GM12878 (cell line): ENCODE results near the gene DTNBP1. TPM values are rescaled to one million over a fixed set of nuclear protein-coding genes. Genes with fewer than 3 reads are reported as not detected.

ENCODE experiments used
- BACH1 ChIP-seq: fragments of 450-650 bp; IDR thresholded peaks from 2 replicates; pipeline ENCODE4 v1.6.1; 2017; ENCODE audit warnings: mild to moderate bottlenecking, borderline replicate concordance
- BCL11A ChIP-seq: IDR thresholded peaks from 2 replicates; pipeline ENCODE4 v1.6.1; 2011; ENCODE audit warnings: low read depth, low read length
- BCLAF1 ChIP-seq: fragments of 450-650 bp; IDR thresholded peaks from 2 replicates; pipeline ENCODE4 v1.6.1; 2017; ENCODE audit warnings: antibody characterized with exemption, mild to moderate bottlenecking, moderate library complexity
- BMI1 ChIP-seq: fragments of 450-650 bp; IDR thresholded peaks from 2 replicates; pipeline ENCODE4 v1.6.1; 2016; ENCODE audit warnings: mild to moderate bottlenecking, moderate library complexity, borderline replicate concordance
- HDAC2 ChIP-seq: fragments of 200-600 bp; sonication (generic); IDR thresholded peaks from 2 replicates; pipeline ENCODE4 v1.6.1; 2017
- JUNB ChIP-seq: IDR thresholded peaks from 2 replicates; pipeline ENCODE4 v1.6.1; 2016; ENCODE audit warnings: antibody characterized with exemption, mild to moderate bottlenecking
- MXI1 ChIP-seq: fragments of 150-350 bp; IDR thresholded peaks from 2 replicates; pipeline ENCODE4 v1.6.1; 2011; ENCODE audit warnings: low read depth, mild to moderate bottlenecking, inconsistent platforms, low read length, improper control_type of control experiment
- NFYB ChIP-seq: IDR thresholded peaks from 2 replicates; pipeline ENCODE4 v1.6.1; 2011; ENCODE audit warnings: low read depth, mild to moderate bottlenecking, low read length, improper control_type of control experiment, moderate library complexity; ENCODE audit not compliant: insufficient read depth
- NR2C1 ChIP-seq: fragments of 450-650 bp; IDR thresholded peaks from 2 replicates; pipeline ENCODE4 v1.6.1; 2017; ENCODE audit warnings: antibody characterized with exemption, mild to moderate bottlenecking, moderate library complexity
- NRF1 ChIP-seq: conservative IDR thresholded peaks from 2 replicates; pipeline ENCODE4 v1.6.1; 2011; ENCODE audit warnings: mild to moderate bottlenecking, low read depth, low read length, improper control_type of control experiment
- POLR2AphosphoS5 ChIP-seq: IDR thresholded peaks from 2 replicates; pipeline ENCODE4 v1.6.1; 2011; ENCODE audit warnings: mild to moderate bottlenecking, low read length, inconsistent platforms
- RBBP5 ChIP-seq: fragments of 200-600 bp; sonication (generic); conservative IDR thresholded peaks from 2 replicates; pipeline ENCODE4 v1.6.1; 2016
- RELB ChIP-seq: fragments of 450-650 bp; IDR thresholded peaks from 2 replicates; pipeline ENCODE4 v1.6.1; 2017; ENCODE audit warnings: low read depth, mild to moderate bottlenecking, moderate library complexity
- REST ChIP-seq: IDR thresholded peaks from 2 replicates; pipeline ENCODE4 v1.6.1; 2012; ENCODE audit warnings: mild to moderate bottlenecking, low read depth, low read length
- SP1 ChIP-seq: IDR thresholded peaks from one replicate; pipeline ENCODE4 v1.6.1; 2011; ENCODE audit warnings: low read depth, low read length
- STAT1 ChIP-seq: fragments of 450-650 bp; conservative IDR thresholded peaks from 2 replicates; pipeline ENCODE4 v1.6.1; 2014; ENCODE audit warnings: antibody characterized with exemption, mild to moderate bottlenecking
- STAT3 ChIP-seq: IDR thresholded peaks from 2 replicates; pipeline ENCODE4 v1.6.1; 2011; ENCODE audit warnings: low read depth, low read length, improper control_type of control experiment
- ZBTB4 ChIP-seq: fragments of 450-650 bp; formaldehyde crosslinking; IDR thresholded peaks from 2 replicates; pipeline ENCODE4 v1.4.0; 2022; ENCODE audit warnings: mild to moderate bottlenecking, moderate library complexity
- ZZZ3 ChIP-seq: IDR thresholded peaks from 2 replicates; pipeline ENCODE4 v1.6.1; 2011; ENCODE audit warnings: low read depth; ENCODE audit not compliant: control insufficient read depth, insufficient read length
- polyA plus RNA-seq, 11 experiments: library from polyadenylated mRNA; depleted of rRNA in 4 of 11; unstranded in 6 of 11; stranded (reverse) in 5 of 11; fragments of >200 nt; fragmentation: Nextera tagmentation in 4 of 11; fragmentation: Illumina TruSeq in 1 of 11; extraction: Ambion mirVana in 4 of 11; extraction: Trizol in 1 of 11; gene quantifications; 1 replicate in 1 of 11; 2 replicates in 10 of 11; pipeline versions ENCODE4 v1.2.1 to v1.2.3, GENCODE V29; 2011 to 2016; ENCODE audit warnings: inconsistent platforms in 2 of 11, missing spikeins in 2 of 11, low read depth in 1 of 11
- total RNA-seq, 4 experiments: library from RNA; depleted of rRNA in 3 of 4; stranded (reverse); fragments of >200 nt in 3 of 4; fragmentation: Illumina TruSeq in 1 of 4; extraction: Trizol in 1 of 4; gene quantifications; 2 replicates each; pipeline versions ENCODE4 v1.2.1 to v1.2.3, GENCODE V29; 2013 to 2021

DTNBP1 gene
- total and polyA plus RNA-seq, 10 of the 15 experiments (the other 5 are each of a cell fraction or from before 2014, with no cell fraction given) = 7.1 to 40.3 (median 20.1) TPM

- TF ChIP-seq NRF1 (no peak), BCL11A (no peak), STAT3 (no peak), REST (no peak), BACH1 (no peak; the same call in 1 of the 2 replicates), STAT1 (no peak), ZZZ3 (no peak), MXI1 (no peak), NR2C1 (no peak), ZBTB4 (CRISPR knock-in tag) (no peak), POLR2AphosphoS5 (0 out of 2 replicates have a peak, but pooled peaks have one; percentile 52), RELB (peak; percentile 76), BMI1 (no peak), NFYB (no peak), RBBP5 (no peak), SP1 (no peak), BCLAF1 (no peak), HDAC2 (no peak), JUNB (peak; percentile 54; the same call in 1 of the 2 replicates)
Measured at GRCh38 chr6:15621203-15622044, 41.4 kb downstream of the DTNBP1 start (continued).
